HPDE6-E6E7 (cell line): ENCODE results near the gene DNAJB1.

Source experiments
- DNase-seq: peaks from one replicate; pipeline ENCODE4 v3.0.0; 2011; ENCODE audit warnings: missing footprints; ENCODE audit errors: extremely low spot score

The DNAJB1 gene

DNA sequence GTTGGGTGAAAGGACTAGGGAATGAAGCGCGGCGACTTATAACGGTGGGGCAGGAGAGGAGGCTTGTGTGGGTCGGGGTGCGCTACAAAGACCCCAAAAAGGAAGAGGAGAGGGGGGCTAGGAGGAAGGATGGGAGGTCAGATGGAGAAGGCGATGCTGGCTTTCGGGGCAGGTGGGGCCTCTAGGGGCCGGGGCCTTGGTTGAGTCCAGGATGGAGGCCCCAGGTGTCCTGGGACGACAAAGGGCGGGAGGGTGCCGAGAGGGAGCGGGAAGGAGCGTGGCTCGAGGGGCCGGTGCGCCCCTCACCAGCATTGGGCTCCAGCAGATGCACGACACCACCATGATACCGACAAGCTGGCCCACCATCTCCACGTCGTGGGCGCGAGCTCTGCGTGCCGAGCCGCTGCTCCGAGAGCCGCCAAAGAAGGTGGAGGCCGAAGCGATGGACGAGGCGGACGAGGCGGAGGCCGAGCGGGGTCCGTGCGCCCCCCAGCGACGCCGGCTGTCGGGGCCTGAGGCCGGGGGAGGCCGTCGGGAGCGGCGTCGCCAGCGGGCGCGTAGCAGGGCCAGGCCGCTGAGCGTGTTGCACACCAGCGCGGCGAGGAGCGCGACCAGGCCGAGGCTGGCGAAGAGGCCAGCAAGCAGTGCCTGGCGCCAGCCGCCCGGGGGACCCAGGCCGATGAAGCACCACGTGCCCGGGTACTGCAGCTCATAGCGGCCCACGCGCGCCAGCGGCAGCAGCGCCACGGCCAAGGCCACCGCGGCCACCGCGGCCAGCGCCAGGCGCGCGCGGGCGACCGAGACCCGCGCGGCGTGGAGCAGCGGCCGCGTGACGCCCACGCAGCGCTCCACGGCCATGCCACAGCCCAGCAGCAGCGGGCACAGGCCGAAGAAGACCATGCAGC, 44.9 kb downstream of the DNAJB1 start:
- DNase-seq = no peak

DNA sequence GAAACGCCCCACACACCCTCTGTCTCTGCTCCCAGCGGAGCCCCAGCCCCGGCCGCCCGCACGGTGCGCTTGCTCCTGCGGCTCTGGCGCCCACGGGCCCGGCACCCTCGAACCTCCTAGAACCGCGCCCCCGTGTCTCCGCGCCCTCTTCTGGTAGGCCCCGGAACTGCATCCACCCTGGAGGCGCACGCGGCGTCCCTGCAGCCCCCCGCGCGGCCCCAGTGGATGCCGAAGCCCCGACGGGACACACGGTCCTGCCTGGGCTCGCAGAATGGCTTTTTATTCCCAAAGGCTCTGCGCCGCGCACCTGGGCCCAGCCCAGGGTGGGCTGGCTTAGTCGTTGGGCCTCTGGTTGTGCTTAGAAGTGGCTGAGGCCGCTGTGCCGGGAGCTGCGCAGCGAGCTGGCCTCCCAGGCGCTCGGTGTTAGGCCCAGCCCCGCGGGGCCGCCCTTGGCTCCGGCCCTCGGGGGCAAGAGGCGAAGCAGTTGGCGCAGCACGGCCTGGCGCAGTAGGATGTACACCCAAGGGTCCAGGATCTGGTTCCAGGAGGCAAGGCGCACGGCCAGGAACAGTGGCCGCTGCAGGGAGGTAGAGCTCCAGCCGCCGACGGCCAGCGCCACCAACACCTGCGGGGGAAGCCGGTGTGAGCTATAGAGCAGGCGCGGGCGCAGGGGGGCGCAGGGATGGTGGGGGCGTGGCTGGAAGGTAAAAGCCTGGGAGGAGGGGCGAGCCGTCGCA, 45.8 kb downstream of the DNAJB1 start:
- no peak for DNase-seq

GRCh38 chr19:14471436-14472187, 46.6 kb downstream of the DNAJB1 start:
- DNase-seq = no peak

DNA sequence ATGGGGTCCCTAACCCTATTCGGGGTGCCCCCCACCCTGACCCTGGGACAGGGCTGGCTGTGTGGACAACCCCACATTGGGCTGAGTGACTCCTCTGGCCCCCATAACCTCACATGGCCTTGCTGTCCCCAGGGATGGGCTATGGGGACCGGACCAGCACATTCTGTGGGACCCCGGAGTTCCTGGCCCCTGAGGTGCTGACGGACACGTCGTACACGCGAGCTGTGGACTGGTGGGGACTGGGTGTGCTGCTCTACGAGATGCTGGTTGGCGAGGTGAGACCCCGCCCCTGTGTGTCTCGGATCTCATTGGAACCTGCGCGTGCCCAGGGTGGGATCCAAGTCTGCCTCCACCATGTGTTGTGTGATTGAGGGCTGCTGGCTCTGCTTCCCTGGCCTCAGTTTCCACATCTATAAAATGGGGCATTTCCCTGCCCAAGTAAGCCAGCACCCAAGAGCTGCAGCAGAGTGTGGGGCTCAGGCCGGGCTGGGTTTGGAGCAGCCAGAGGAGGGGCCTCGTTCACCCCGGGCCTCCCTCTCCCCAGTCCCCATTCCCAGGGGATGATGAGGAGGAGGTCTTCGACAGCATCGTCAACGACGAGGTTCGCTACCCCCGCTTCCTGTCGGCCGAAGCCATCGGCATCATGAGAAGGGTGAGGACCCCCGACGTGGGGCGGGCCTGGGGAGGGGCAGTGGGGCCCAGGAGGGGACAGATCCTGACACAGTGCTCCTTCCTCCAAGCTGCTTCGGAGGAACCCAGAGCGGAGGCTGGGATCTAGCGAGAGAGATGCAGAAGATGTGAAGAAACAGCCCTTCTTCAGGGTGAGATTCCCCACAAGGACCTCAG, 47.9 kb downstream of the DNAJB1 start:
- DNase-seq = no peak

- no peak for DNase-seq
Measured at GRCh38 chr19:14467816-14468215, 50.4 kb downstream of the DNAJB1 start.

- no peak for DNase-seq
Measured at GRCh38 chr19:14467391-14467790, 50.8 kb downstream of the DNAJB1 start.
